NCI-H460 (cell line): ENCODE results near the gene GRM4. TPM values are rescaled to one million over a fixed set of nuclear protein-coding genes. Genes with fewer than 3 reads are reported as not detected.

Source experiments
- DNase-seq: peaks from one replicate; pipeline ENCODE4 v3.0.0-alpha.2; 2016; ENCODE audit warnings: low read depth; ENCODE audit errors: extremely low read depth
- total RNA-seq: library from RNA; depleted of rRNA; stranded (reverse); fragments of >200 nt; shearing (Covaris generic); gene quantifications from 2 replicates; pipeline ENCODE4 v1.2.3, GENCODE V29; 2014

GRM4 gene
- total RNA-seq, 1 experiment from 2014 or later, result not detected

GRCh38 chr6:34143884-34144580, 1.9 kb downstream of the GRM4 start:
- no peak for DNase-seq

DNA sequence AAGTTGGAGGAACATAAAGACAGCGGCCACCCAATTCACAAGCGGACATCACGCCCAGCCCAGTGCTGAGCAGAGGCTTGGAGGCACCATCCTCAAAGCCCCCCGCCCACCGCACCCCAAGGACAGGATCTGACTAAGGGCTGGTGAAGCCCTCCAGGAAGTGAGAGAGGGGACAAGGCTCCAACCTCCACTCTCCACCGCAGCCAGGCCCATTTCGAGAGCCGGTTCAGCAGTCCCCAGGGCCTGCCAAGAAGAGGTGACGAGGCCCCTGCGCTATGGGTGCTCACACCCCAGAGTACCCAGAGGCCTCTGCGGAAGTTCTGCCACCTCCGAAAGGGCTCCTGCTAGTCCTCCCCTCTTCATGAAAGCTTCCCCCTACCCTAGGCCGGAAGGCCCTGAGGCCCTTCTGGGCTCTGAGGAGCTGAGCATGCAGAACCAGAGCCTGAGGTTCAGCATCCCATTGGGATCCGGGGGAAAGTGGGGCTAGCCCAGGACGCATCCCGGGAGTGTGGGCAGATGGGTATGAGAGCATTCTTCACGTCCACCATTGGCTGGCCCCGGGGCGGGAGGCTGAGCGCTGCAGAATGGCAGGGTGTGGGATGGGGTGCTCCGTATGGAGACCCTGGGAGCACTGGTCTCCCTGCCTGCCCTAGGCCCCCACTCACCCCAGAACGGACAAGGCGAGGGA, 2.5 kb downstream of the GRM4 start:
- DNase-seq, result no peak

DNA sequence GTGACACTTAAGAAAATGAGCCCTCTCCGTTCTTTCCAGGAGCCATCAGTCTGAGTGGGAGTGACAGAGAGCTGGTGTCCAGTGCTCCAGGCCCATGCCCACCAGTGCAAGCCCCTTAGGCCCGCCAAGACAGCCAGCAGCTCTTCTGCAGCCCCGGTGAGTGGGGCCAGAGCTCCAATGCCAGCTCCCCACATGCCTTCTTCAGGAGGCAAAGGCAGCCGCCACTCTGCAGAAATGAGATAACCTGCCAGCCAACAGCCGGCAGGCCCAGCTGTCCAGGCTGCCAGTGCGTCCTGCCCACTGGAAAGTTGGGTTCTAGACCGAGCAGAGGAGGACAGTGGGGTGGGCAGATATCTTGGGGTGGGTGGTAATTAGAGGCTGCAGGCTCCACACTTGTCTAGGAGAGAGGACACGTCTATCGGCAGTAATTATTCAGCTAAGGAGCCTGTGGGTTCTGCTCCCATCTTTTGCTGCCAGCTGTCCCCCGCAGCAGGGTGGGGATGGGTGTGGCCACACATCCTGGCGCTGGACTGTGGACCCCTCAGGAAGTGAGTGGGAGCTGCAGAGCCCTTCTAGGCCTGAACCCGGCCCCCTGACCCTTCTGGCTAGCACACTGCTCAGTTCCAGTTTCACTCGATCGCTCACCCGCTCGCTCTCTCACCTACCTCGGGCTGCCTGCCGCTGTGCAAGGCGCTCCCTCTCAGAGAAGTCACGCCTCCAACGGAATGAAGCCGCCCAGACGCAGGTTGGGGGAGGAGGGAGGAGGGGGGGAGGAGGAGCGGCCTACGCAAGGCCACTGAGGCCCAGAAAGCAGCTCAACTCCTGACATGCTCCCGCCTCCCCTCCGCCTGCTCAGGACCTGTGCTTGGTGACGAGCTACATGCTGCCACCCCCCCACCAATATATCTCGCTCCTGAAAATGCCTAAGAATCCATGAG, 3.6 kb downstream of the GRM4 start:
- DNase-seq, result no peak

- no peak for DNase-seq
Measured at GRCh38 chr6:34140075-34140474, 5.8 kb downstream of the GRM4 start.

- no peak for DNase-seq
Measured at GRCh38 chr6:34138914-34139510, 6.9 kb downstream of the GRM4 start.

DNA sequence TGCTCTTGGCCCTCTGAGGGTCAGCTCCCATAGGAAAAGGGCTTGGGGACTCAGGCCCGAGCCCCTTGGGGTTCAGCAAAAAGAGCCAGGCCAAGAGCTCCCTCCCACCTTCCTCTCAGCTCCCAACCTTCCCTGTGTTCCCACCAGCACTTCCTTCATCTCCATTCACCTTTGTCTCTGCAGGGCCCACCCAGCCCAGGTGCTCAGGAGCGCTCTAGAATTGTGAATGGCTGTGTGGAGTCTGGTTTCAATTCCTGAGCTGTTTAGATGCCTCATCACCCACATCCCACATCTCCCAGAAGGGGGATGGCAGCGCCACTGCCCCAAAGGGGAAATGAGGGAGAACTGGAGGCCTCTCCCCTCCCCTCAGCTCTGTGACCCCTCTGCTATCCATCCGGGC, 7.7 kb downstream of the GRM4 start:
- DNase-seq, result no peak

DNA sequence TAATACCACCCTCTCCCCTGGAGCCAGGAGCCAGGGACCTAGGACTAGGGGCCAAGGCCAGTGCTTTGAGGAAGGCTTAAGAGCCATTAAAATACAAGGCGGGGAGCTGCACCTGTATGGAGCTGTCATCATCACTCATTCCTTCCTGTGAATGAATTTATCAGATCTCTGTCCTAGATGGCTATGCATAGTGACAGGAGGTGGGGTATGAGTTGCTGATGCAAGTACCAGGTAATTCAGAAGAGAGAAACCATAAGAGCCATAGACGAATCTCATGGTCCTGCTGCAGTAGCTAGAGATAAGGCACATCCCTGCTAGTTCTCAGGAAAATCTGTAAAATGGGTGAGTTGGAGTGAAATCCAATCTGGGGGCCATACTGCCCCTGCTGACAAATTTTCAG, 10.3 kb downstream of the GRM4 start:
- DNase-seq, result no peak

- peak; percentile 24 for DNase-seq
Measured at GRCh38 chr6:34132486-34133185, 13.3 kb downstream of the GRM4 start.

DNA sequence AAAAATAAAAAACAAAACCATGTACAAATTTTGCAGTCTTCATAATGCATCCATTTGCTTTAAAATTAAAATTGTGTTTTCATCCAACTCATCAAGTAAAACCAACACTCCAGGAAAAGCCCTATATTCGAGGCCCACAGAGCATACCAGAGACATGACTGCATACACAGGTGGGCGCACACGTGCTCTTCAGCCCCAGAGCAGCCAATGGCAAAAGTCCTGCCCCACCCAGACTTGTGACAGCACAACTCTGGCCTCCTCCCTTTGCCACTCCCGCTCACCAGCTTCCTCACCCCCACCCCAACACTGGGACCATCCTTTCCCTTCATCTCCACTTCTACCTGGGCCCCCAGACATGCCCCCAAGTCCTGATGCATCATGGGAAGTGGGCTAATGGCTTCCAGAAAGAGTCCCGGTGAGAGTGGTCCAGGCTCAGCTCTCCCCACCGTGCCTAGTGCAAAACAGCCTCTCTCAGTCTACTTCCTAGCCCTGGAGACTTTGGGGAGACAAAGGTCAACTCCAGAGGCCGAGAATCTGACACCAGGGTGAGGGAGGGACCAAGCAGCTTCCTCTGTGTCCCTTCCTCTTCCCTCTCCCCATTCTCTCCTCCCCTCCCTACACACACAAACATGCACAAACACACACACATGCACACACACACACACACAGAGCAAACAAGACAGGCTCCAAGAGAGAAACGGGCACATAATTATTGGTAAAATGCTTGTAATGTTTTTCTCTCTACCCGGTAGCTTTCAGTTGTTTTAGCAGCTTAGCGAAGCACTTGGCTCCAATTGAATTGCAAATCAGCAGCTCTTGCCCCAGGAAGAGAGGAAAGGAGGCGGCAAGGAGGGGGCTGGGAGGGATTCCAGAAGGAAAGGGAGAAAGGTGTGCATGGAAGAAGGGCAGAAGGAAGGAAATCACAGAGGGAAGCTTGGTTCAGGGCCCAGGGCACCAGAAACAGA, 14.3 kb downstream of the GRM4 start:
- DNase-seq, result no peak

GRCh38 chr6:34130862-34131261, 15.0 kb downstream of the GRM4 start:
- no peak for DNase-seq

GRCh38 chr6:34129753-34130152, 16.1 kb downstream of the GRM4 start:
- DNase-seq, result no peak

DNA sequence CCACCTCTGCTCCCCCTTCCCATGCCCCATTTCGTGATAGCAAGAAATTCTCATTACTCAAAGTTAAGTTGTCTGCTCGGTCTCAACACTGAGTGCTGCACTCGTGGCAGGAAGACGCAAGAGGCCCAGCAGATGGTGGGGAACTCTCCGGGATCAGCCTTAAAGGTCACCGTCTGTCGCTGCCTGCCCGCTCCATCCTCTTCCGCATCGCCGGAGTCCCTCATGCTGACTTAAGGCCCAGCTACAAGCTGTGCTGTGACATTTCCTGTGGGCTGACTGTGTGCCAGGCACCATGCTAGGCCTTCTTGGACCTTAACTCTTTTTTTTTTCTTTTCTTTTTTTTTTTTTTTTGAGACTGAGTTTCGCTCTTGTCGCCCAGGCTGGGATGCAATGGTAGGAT, 17.8 kb downstream of the GRM4 start:
- DNase-seq, result no peak

GRCh38 chr6:34126419-34126818, 19.5 kb downstream of the GRM4 start:
- no peak for DNase-seq

DNA sequence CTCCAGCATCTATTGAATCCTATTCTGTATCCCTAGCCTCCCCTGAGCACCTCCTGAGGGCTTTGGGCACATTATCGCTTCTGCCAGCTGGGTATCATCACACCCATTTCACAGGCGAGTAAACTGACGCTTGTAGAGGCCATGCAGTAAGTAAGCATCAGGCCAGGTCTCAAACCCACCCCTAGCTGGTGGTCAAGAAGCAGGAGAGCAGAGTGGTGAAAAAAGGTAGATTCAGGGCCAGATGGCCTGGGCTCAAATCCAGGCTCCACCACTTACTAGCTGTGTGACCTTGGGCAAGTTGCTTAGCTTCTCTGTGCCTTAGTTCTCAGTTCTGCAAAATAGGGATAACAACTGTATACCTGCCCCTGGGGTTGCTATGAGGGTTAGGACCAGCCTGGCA, 19.9 kb downstream of the GRM4 start:
- DNase-seq, result no peak

DNA sequence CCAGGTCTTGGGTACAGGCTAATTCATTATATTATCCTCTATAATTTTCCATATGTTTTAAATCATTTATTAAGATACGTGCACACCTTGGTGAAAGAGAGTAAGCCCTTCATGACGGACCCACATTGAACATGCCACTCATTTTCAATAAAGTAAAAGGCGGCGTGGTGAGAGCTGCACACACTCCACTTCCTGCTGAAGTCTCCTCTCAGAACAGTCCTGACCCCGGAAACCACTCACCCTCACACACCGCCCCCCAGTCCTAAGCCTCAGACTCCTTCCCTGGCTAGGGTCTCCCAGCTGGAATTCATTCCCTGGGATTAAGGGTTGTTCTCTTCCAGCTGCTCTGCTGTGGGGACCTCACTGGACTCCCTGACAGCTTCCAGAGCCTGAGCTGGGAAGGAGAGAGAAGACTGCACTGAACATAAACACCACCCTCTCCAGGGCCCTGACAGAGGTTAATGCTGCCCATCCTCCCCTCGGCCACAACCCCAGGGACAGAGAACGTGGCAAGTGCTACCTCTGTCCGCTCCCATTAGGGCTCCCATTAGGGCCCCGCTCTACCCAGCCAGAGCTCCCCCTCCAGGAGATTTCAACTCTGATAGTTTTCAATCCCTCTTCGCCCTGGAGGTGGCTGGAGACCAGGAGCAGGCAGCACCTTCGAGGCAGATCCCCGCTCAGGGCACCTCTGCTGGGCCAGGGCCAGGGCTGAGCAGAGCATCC, 24.8 kb downstream of the GRM4 start:
- no peak for DNase-seq

DNA sequence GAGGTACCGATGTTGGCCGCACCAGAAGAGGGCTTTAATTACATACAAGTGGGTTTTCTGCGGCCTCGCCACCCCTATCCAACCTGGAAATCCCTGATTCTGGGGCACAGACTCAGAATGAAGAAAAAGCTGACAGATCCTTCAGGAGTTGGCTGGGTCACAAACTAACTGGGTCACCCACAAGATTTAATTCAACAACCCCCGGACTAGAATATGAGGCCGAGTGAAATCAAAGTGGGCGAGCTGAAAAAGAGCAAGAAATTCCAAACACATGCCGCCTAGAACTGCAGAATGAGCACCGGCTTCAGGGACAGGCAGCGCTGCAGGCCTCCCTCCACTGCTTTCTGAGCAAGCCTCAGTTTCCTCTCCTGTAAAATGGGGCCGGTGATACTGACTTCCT, 30.0 kb downstream of the GRM4 start:
- DNase-seq, result no peak

DNA sequence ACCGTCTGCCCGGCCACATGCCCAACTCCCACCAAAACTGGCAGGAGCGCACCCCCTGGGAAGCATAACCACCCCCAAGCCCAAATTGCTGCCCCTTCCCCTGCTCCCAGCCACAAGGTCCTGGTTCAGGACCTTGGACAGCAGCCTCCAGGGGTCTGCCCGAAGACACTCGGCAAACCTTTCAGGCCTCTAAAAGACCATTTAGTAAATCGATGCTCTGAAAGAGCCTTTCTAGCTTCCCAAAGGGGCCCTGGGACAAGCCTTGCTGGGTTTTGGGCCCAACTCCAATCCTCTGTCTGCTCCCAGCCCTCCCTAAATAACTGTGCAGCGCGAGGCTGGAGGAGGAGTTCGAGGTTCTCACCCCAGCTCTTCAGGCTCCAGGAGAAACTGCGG, 30.5 kb downstream of the GRM4 start:
- no peak for DNase-seq

- no peak for DNase-seq
Measured at GRCh38 chr6:34114695-34115402, 31.0 kb downstream of the GRM4 start.
